ENCODE data around the gene STK10.

- TF ChIP-seq CTCF (IDR thresholded peaks at IDR 0.05; ENCODE audit: borderline replicate concordance, extremely low read depth, low read length, poor library complexity, severe bottlenecking), result no peak
- no peak for TF ChIP-seq EZH2 (IDR thresholded peaks at IDR 0.05; ENCODE audit: borderline replicate concordance, low read depth, low read length, severe bottlenecking)
These were observed 73.1 kb downstream of the STK10 start for GRCh38 chr5:172114875-172115422.
